Right ventricle myocardium inferior (tissue), 1 donor: Measurements from ENCODE around the gene ZFP64. TPM values are rescaled to one million over a fixed set of nuclear protein-coding genes. Genes with fewer than 3 reads are reported as not detected.

Experiments used
- ATAC-seq: fragments of 200-7000 bp; cut with Tn5 transposase; one replicate; pipeline ENCODE4 v1.9.1; 2020; ENCODE audit warnings: mild to moderate bottlenecking, moderate library complexity
- DNase-seq: peaks from one replicate; pipeline ENCODE4 v3.0.0; 2021; ENCODE audit errors: missing footprints
- intact Hi-C: fragments of 100-400 bp; cut with DNase I; formaldehyde crosslinking; loops from one replicate; pipeline ENCODE4 v1.11.0; 2022
- total RNA-seq: library from RNA; stranded (reverse); fragmentation: NEBNext Ultra II Directional; extraction: Animal tissue kit (Norgen Biotek cat#: 25700); gene quantifications from one replicate; pipeline ENCODE4 v1.2.1, GENCODE V29; 2021
- donor health status: DM: no; HTN: yes; CAD: no; lungs with severe emphysema.

Gene ZFP64
- total RNA-seq, 1 donor from 2014 or later: 7.6 TPM

GRCh38 chr20:52129611-52130010 lies 62.0 kb downstream of the ZFP64 start:
- DNase-seq: no peak
- no peak for ATAC-seq
- intact Hi-C loops: no loop called here

- intact Hi-C loops: no loop called here
- ATAC-seq (no peak), DNase-seq (no peak)
These were observed 64.3 kb downstream of the ZFP64 start for GRCh38 chr20:52127309-52127708.

- DNase-seq: no peak
- intact Hi-C loops: no loop called here
- ATAC-seq: no peak
These were observed 66.8 kb downstream of the ZFP64 start for GRCh38 chr20:52124821-52125220.

- no peak for DNase-seq
- no peak for ATAC-seq
- intact Hi-C loops: no loop called here
These were observed 72.9 kb downstream of the ZFP64 start for GRCh38 chr20:52118696-52119095.

- no peak for DNase-seq
These were observed 73.5 kb downstream of the ZFP64 start for GRCh38 chr20:52118016-52118623.

GRCh38 chr20:52110456-52110855 lies 81.1 kb downstream of the ZFP64 start:
- DNase-seq (no peak), ATAC-seq (no peak)
- intact Hi-C loops: no loop called here

More at GRCh38 chr20:52118016-52118623, 73.5 kb downstream of the ZFP64 start:
- intact Hi-C loops: no loop called here
- no peak for ATAC-seq

- intact Hi-C loops: no loop called here
- no peak for ATAC-seq
- DNase-seq: peak; percentile 45
These were observed 85.8 kb downstream of the ZFP64 start for GRCh38 chr20:52105442-52106422.

- peak; percentile 66 for DNase-seq
- no peak for ATAC-seq
- intact Hi-C loops: no loop called here
These were observed 86.8 kb downstream of the ZFP64 start for GRCh38 chr20:52104546-52105441.

GRCh38 chr20:52103913-52104545 lies 87.5 kb downstream of the ZFP64 start:
- intact Hi-C loops: no loop called here
- DNase-seq: peak; percentile 56
- ATAC-seq: no peak

GRCh38 chr20:52103335-52103912 lies 88.2 kb downstream of the ZFP64 start:
- ATAC-seq (no peak), DNase-seq (peak; percentile 41)
- intact Hi-C loops: no loop called here

GRCh38 chr20:52102559-52102958 lies 89.0 kb downstream of the ZFP64 start:
- DNase-seq (no peak), ATAC-seq (no peak)
- intact Hi-C loops: no loop called here

- ATAC-seq (no peak), DNase-seq (no peak)
- intact Hi-C loops: no loop called here
These were observed 89.5 kb downstream of the ZFP64 start for GRCh38 chr20:52102126-52102525.
